Activated B cell treated with CpG ODN at 0.5 μM for 24 hours (primary cell): ENCODE data around the gene VGLL3. TPM values are rescaled to one million over a fixed set of nuclear protein-coding genes. Genes with fewer than 3 reads are reported as not detected.

Experiments used
- ATAC-seq: fragments of 200-7000 bp; cut with Tn5 transposase; one replicate; pipeline ENCODE4 v1.10.0; 2021; ENCODE audit warnings: low read depth, mild to moderate bottlenecking, moderate library complexity
- CTCF ChIA-PET: fragments of 350-600 bp; sonication (Branson Sonifier 250); formaldehyde crosslinking; loops from one replicate; lab custom pipeline; 2021; ENCODE audit warnings: antibody characterized with exemption; lab: Charles Lee
- POLR2A ChIA-PET: fragments of 350-600 bp; sonication (Branson Sonifier 250); formaldehyde crosslinking; loops from one replicate; lab custom pipeline; 2021; ENCODE audit warnings: antibody characterized with exemption; lab: Charles Lee
- DNase-seq: peaks from one replicate; pipeline ENCODE4 v3.0.0; 2022
- H3K27ac Mint-ChIP-seq: one replicate; pipeline ENCODE4 v1.8.0; 2020; ENCODE audit warnings: mixed read lengths
- H3K27me3 Mint-ChIP-seq: one replicate; pipeline ENCODE4 v1.8.0; 2021; ENCODE audit warnings: mixed read lengths
- H3K36me3 Mint-ChIP-seq: one replicate; pipeline ENCODE4 v1.8.0; 2021; ENCODE audit warnings: low read depth, mixed read lengths
- H3K4me1 Mint-ChIP-seq: one replicate; pipeline ENCODE4 v1.8.0; 2021; ENCODE audit warnings: mixed read lengths
- H3K4me3 Mint-ChIP-seq: one replicate; pipeline ENCODE4 v1.8.0; 2020; ENCODE audit warnings: mild to moderate bottlenecking, mixed read lengths
- H3K9me3 Mint-ChIP-seq: one replicate; pipeline ENCODE4 v1.8.0; 2020; ENCODE audit warnings: mixed read lengths
- CTCF ChIP-seq: fragments of 200-600 bp; IDR thresholded peaks from one replicate; pipeline ENCODE4 v1.8.0; 2022; ENCODE audit warnings: antibody characterized with exemption, mild to moderate bottlenecking
- intact Hi-C: fragments of 100-400 bp; cut with micrococcal nuclease; formaldehyde crosslinking; loops from one replicate; pipeline ENCODE4 v1.15.1; 2024
- total RNA-seq: library from RNA; stranded (reverse); gene quantifications from 2 replicates; pipeline ENCODE4 v1.2.3, GENCODE V29; 2022

The VGLL3 gene
- total RNA-seq, 1 donor from 2014 or later = not detected

GRCh38 chr3:87002346-87002745 lies 11.4 kb upstream of the VGLL3 start:
- intact Hi-C loops = no loop called here
- H3K27ac Mint-ChIP-seq = no peak overlapping the region
- no peaks in the 10 kb centered on the region for H3K36me3 Mint-ChIP-seq
- ATAC-seq = no peak
- DNase-seq = no peak
- no peaks in the 10 kb centered on the region for H3K27me3 Mint-ChIP-seq
- ChIA-PET CTCF (no interaction called here), POLR2A (no interaction called here)
- H3K9me3 Mint-ChIP-seq = peaks cover 4% of the 10 kb centered on the region
- H3K4me3 Mint-ChIP-seq = no peak overlapping the region
- TF ChIP-seq CTCF = no peak
- no peaks in the 10 kb centered on the region for H3K4me1 Mint-ChIP-seq

DNA sequence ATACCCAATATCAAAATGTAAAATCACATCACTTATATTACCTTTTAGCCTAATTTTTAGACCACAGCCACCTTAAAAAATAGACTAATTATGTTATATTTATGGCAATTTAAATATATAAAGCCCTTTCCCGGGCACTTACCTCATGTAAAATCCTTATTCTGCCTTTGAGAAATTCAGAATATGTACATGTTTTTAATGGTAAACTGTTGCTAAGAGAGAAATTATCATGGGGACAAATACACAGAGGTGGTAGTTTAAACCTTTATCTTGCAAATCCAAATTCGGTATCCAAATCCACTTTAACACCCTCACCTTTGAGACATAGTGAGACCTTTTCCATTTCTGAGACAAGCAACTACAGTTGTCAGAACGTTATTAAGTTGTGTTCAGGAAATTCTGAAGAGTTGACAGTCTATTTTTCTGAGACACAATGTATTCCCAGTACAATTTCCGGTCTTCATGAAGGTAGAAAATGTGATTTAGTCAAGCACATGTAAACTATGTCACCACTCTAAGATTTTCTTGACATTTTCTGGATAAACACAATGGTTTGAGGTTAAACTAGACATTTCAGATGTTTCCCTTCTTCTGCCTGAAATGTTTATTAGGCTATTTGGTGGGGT lies 10.6 kb upstream of the VGLL3 start:
- no peaks in the 10 kb centered on the region for H3K4me1 Mint-ChIP-seq
- H3K4me3 Mint-ChIP-seq = no peak overlapping the region
- H3K27me3 Mint-ChIP-seq = no peaks in the 10 kb centered on the region
- ChIA-PET CTCF (no interaction called here), POLR2A (no interaction called here)
- H3K36me3 Mint-ChIP-seq = no peaks in the 10 kb centered on the region
- no peak overlapping the region for H3K27ac Mint-ChIP-seq
- H3K9me3 Mint-ChIP-seq = peaks cover 4% of the 10 kb centered on the region
- no peak for TF ChIP-seq CTCF
- intact Hi-C loops = no loop called here
- ATAC-seq (no peak), DNase-seq (no peak)

DNA sequence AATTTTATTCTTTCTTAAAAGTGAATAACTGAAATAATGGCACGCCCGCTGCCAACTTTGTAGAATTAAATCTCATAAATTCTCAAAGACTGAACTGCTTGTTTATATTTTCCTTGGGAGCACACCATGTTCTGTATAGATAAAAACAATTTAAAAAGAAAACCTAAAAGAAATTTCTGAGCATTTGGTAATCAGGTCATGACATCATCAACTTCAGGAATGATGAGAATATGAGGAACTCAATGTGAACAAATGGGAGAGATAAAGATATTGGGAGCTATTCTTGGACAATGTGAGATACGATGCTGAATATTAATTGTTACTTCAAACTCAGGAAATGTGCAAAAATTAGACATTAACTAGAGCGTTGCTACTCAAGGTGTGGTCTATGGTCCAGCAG lies 10.0 kb upstream of the VGLL3 start:
- no peak for TF ChIP-seq CTCF
- ChIA-PET POLR2A (no interaction called here), CTCF (no interaction called here)
- Mint-ChIP-seq H3K27ac (no peak overlapping the region), H3K27me3 (no peaks in the 10 kb centered on the region), H3K4me3 (no peak overlapping the region), H3K4me1 (no peaks in the 10 kb centered on the region), H3K36me3 (no peaks in the 10 kb centered on the region), H3K9me3 (no peaks in the 10 kb centered on the region)
- ATAC-seq (no peak), DNase-seq (no peak)
- intact Hi-C loops = no loop called here

DNA sequence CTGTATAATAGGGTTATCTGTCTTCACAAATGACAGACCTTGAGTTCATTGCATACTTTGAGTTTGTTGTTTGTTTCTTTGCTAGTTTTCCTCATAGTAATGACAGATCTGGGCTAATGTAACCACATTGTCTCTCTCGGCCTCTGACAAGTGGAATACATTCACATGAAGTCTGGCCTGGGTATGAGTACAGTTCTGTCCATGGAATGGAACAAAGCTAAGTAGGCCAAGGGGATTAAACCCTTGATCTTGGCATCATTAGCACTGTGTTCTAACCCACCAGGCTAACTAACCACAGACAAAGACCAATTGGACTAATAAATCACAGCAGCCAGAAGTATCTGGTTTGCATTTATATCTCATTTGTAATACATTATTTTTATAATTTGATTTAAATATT lies 7.6 kb upstream of the VGLL3 start:
- no peak overlapping the region for H3K27ac Mint-ChIP-seq
- no peaks in the 10 kb centered on the region for H3K36me3 Mint-ChIP-seq
- ChIA-PET CTCF (no interaction called here), POLR2A (no interaction called here)
- DNase-seq (no peak), ATAC-seq (no peak)
- H3K9me3 Mint-ChIP-seq = no peaks in the 10 kb centered on the region
- no peak overlapping the region for H3K4me3 Mint-ChIP-seq
- H3K4me1 Mint-ChIP-seq = no peaks in the 10 kb centered on the region
- no peak for TF ChIP-seq CTCF
- peaks cover under 1% of the 10 kb centered on the region for H3K27me3 Mint-ChIP-seq
- intact Hi-C loops = no loop called here

- ATAC-seq (no peak), DNase-seq (no peak)
- peaks cover 2% of the 10 kb centered on the region for H3K4me1 Mint-ChIP-seq
- TF ChIP-seq CTCF = no peak
- peaks cover 12% of the 10 kb centered on the region for H3K27me3 Mint-ChIP-seq
- no peak overlapping the region for H3K27ac Mint-ChIP-seq
- no peaks in the 10 kb centered on the region for H3K36me3 Mint-ChIP-seq
- intact Hi-C loops = no loop called here
- ChIA-PET POLR2A (no interaction called here), CTCF (no interaction called here)
- no peaks in the 10 kb centered on the region for H3K9me3 Mint-ChIP-seq
- H3K4me3 Mint-ChIP-seq = no peak overlapping the region
Measured at GRCh38 chr3:86996261-86996955, 5.5 kb upstream of the VGLL3 start.
